Keratinocyte (primary cell): Measurements from ENCODE around the gene DHRS11. TPM values are rescaled to one million over a fixed set of nuclear protein-coding genes. Genes with fewer than 3 reads are reported as not detected.
A peak's percentile ranks its signal among the peaks of the same experiment; 100 is the strongest.

Experiments used
- DNase-seq: peaks from one replicate; pipeline ENCODE4 v3.0.0-alpha.2; 2011; ENCODE audit warnings: low read depth, missing footprints, low spot score
- FAIRE-seq: peaks from 2 replicates; lab custom pipeline; 2011; peaks lifted over from hg19 to GRCh38; lab: Jason Lieb, UNC
- H2AFZ ChIP-seq: 2 replicates; pipeline ENCODE4 v1.6.0; 2012; ENCODE audit warnings: low read length, control low read depth, inconsistent platforms; ENCODE audit not compliant: control insufficient read depth
- H3K27ac ChIP-seq: 2 replicates; pipeline ENCODE4 v1.5.1; 2011; ENCODE audit warnings: low read length; ENCODE audit not compliant: control insufficient read depth, insufficient read depth
- H3K27me3 ChIP-seq: 3 replicates; pipeline ENCODE4 v1.6.0; 2011; ENCODE audit warnings: low read length; ENCODE audit not compliant: control insufficient read depth, insufficient read depth; ENCODE audit errors: extremely low read depth
- H3K36me3 ChIP-seq, 2 experiments: 2 replicates in 1 of 2; 3 replicates in 1 of 2; pipeline ENCODE4 v1.5.1; 2011; ENCODE audit warnings: low read length in 2 of 2, mild to moderate bottlenecking in 1 of 2; ENCODE audit not compliant: control insufficient read depth in 2 of 2, insufficient read depth in 2 of 2; ENCODE audit errors: extremely low read depth in 1 of 2
- H3K4me1 ChIP-seq: 3 replicates; pipeline ENCODE4 v1.5.1; 2011; ENCODE audit warnings: low read length; ENCODE audit not compliant: control insufficient read depth, insufficient read depth; ENCODE audit errors: extremely low read depth
- H3K4me2 ChIP-seq: 3 replicates; pipeline ENCODE4 v1.6.0; 2011; ENCODE audit warnings: low read depth, low read length; ENCODE audit not compliant: control insufficient read depth, insufficient read depth; ENCODE audit errors: extremely low read depth
- H3K4me3 ChIP-seq, 3 experiments: fragments of 200-600 bp in 1 of 3; sonication (generic) in 1 of 3; 2 replicates in 2 of 3; 3 replicates in 1 of 3; pipeline ENCODE4 v1.5.1; 2011 to 2016; ENCODE audit warnings: low read length in 3 of 3, mild to moderate bottlenecking in 3 of 3, control low read depth in 2 of 3, inconsistent platforms in 1 of 3, low read depth in 1 of 3, mixed read lengths in 1 of 3, mixed run types in 1 of 3, moderate library complexity in 1 of 3; ENCODE audit not compliant: control insufficient read depth in 2 of 3, insufficient read depth in 2 of 3; ENCODE audit errors: extremely low read depth in 1 of 3
- H3K79me2 ChIP-seq: 2 replicates; pipeline ENCODE4 v1.6.0; 2012; ENCODE audit warnings: low read length; ENCODE audit not compliant: control insufficient read depth, insufficient read depth
- H3K9ac ChIP-seq: 3 replicates; pipeline ENCODE4 v1.6.0; 2011; ENCODE audit warnings: low read length; ENCODE audit not compliant: control insufficient read depth, insufficient read depth; ENCODE audit errors: extremely low read depth
- H3K9me1 ChIP-seq: 3 replicates; pipeline ENCODE4 v1.6.0; 2011; ENCODE audit warnings: low read length; ENCODE audit not compliant: control insufficient read depth, insufficient read depth; ENCODE audit errors: extremely low read depth
- H3K9me3 ChIP-seq: 2 replicates; pipeline ENCODE4 v1.5.1; 2012; ENCODE audit warnings: low read depth, low read length; ENCODE audit not compliant: control insufficient read depth
- H4K20me1 ChIP-seq: 3 replicates; pipeline ENCODE4 v1.6.0; 2011; ENCODE audit warnings: low read length; ENCODE audit not compliant: control insufficient read depth, insufficient read depth; ENCODE audit errors: extremely low read depth
- EZH2 ChIP-seq: IDR thresholded peaks from one replicate; pipeline ENCODE4 v1.6.1; 2012; ENCODE audit warnings: inconsistent platforms, mild to moderate bottlenecking, low read length, moderate library complexity
- dilution Hi-C: fragments of 300-500 bp; cut with MboI; formaldehyde crosslinking; loops from one replicate; pipeline ENCODE4 v1.7.0; 2020; ENCODE audit warnings: low sequenced_read_pairs; ENCODE audit not compliant: extremely low pct_ligation_motif_present
- polyA plus RNA-seq, 5 experiments: library from polyadenylated mRNA; depleted of rRNA in 3 of 5; stranded (reverse) in 3 of 5; stranded (forward) in 1 of 5; unstranded in 1 of 5; fragments of >200 nt; gene quantifications; 1 replicate in 1 of 5; 2 replicates in 3 of 5; 3 replicates in 1 of 5; pipeline versions ENCODE4 v1.2.1 to v1.2.3, GENCODE V29; 2011 to 2012; ENCODE audit warnings: missing spikeins in 2 of 5, low read depth in 1 of 5, low replicate concordance in 1 of 5
- TF ChIP-seq, protein P1 (sequence below), 3 experiments: IDR thresholded peaks in 1 of 3; conservative IDR thresholded peaks in 1 of 3; optimal IDR thresholded peaks in 1 of 3; 2 replicates in 2 of 3; 3 replicates in 1 of 3; pipeline versions ENCODE3 to v1.5.1; 2011; ENCODE audit warnings: low read length in 3 of 3, mild to moderate bottlenecking in 3 of 3, moderate library complexity in 2 of 3, control low read depth in 1 of 3, inconsistent platforms in 1 of 3; ENCODE audit not compliant: insufficient read depth in 2 of 3; ENCODE audit errors: extremely low read depth in 1 of 3

The DHRS11 gene
- polyA plus RNA-seq, 1 donor (not counting 4 experiments of a cell fraction or from before 2014, with no cell fraction given), result 11.0 TPM

DNA sequence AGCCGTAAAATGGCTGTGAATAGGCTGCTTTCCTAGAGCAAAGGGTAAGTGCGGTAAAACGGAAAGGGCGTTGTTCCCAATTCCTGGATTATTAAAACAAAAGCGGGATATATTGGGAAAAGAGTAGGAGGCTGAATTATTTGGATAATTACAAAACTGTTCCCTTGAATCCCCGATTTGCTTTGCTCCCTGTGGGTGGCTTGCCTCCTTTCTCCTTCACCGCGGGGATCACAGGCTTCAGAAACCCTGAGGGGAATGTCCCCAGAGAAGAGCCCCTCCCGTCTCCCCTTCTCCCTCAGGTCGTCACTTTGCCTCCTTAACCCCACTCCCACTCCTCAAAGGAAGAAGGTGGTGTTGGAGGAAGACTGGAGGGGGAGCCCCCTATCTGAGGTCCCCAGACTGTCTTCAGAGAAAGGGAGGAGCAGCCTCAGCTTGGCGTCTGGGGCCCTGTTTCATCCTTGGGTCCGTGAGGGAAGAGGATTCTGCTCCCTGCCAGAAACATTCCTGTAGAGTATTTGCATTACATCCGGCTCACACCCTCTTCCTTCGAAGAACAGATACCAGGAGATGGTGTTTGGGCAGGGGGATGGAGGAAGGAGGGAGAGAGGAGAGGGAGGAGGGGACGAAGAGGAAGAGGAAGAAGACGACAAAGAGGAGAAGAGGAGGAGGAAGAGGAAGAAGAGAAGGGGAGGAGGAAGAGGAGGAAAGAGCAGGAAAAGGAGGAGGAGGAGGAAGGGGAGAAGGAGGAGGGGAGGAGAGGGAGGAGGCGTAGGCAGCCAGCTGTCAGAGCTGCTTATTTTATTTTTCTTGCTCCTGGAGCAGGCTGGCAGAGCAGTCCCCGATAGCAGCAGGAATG is 41.5 kb downstream of the DHRS11 start:
- DNase-seq, result no peak
- H4K20me1 ChIP-seq, result no peaks in the 10 kb centered on the region
- H3K27ac ChIP-seq, result no peak overlapping the region
- dilution Hi-C loops, result no loop called here
- no peak overlapping the region for H3K9ac ChIP-seq
- no peaks in the 10 kb centered on the region for H3K9me3 ChIP-seq
- H3K9me1 ChIP-seq, result no peaks in the 10 kb centered on the region
- H3K4me2 ChIP-seq, result no peak overlapping the region
- FAIRE-seq, result no peak
- H3K4me1 ChIP-seq, result no peaks in the 10 kb centered on the region
- H3K36me3 ChIP-seq, result no peaks in the 10 kb centered on the region
- no peak overlapping the region for H3K4me3 ChIP-seq
- peaks cover 45% of the 10 kb centered on the region for H3K27me3 ChIP-seq
- no peaks in the 10 kb centered on the region for H3K79me2 ChIP-seq
- TF ChIP-seq, protein P1, sequence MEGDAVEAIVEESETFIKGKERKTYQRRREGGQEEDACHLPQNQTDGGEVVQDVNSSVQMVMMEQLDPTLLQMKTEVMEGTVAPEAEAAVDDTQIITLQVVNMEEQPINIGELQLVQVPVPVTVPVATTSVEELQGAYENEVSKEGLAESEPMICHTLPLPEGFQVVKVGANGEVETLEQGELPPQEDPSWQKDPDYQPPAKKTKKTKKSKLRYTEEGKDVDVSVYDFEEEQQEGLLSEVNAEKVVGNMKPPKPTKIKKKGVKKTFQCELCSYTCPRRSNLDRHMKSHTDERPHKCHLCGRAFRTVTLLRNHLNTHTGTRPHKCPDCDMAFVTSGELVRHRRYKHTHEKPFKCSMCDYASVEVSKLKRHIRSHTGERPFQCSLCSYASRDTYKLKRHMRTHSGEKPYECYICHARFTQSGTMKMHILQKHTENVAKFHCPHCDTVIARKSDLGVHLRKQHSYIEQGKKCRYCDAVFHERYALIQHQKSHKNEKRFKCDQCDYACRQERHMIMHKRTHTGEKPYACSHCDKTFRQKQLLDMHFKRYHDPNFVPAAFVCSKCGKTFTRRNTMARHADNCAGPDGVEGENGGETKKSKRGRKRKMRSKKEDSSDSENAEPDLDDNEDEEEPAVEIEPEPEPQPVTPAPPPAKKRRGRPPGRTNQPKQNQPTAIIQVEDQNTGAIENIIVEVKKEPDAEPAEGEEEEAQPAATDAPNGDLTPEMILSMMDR (optimal IDR thresholded peaks at IDR 0.05 in 1 of 3, IDR thresholded peaks at IDR 0.05 in 1 of 3, conservative IDR thresholded peaks at IDR 0.05 in 1 of 3; ENCODE audit: extremely low read depth in 1 of 3, insufficient read depth in 2 of 3, low read length in 3 of 3), result no peak
- TF ChIP-seq EZH2, result no peak
- H2AFZ ChIP-seq, result no peak overlapping the region

DNA sequence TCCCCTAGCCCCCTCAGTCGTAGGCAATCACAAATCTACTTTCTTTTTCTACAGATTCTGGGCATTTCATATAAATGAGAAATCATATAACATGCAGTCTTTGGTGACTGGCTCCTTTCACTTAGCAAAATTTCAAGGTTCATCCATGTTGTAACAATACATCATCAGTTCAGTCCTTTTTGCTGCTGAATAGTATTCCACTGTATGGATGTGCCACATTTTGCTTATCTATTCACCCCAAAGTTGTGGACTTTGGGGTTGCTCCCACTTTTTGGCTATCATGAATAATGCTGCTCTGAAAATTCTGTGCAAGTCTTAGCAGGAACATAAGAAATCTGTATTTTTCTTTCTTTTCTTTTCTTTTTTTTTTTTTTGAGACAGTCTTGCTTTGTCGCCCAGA is 48.7 kb downstream of the DHRS11 start:
- Histone ChIP-seq H3K27me3 (peaks cover 75% of the 10 kb centered on the region), H3K4me3 (no peak overlapping the region), H3K9me3 (no peaks in the 10 kb centered on the region), H4K20me1 (no peaks in the 10 kb centered on the region), H2AFZ (no peak overlapping the region), H3K79me2 (no peaks in the 10 kb centered on the region), H3K9me1 (no peaks in the 10 kb centered on the region), H3K27ac (no peak overlapping the region), H3K4me1 (no peaks in the 10 kb centered on the region), H3K9ac (no peak overlapping the region), H3K4me2 (no peak overlapping the region), H3K36me3 (no peaks in the 10 kb centered on the region)
- TF ChIP-seq EZH2, result peak; percentile 71
- TF ChIP-seq, protein P1 (optimal IDR thresholded peaks at IDR 0.05 in 1 of 3, IDR thresholded peaks at IDR 0.05 in 1 of 3, conservative IDR thresholded peaks at IDR 0.05 in 1 of 3; ENCODE audit: extremely low read depth in 1 of 3, insufficient read depth in 2 of 3, low read length in 3 of 3), result no peak
- no peak for DNase-seq
- dilution Hi-C loops, result no loop called here
- FAIRE-seq, result no peak
